Glutamatergic neuron (in vitro differentiated cells): ENCODE measurements around the gene DDX19B. TPM values are rescaled to one million over a fixed set of nuclear protein-coding genes. Genes with fewer than 3 reads are reported as not detected.

Source experiments
- DNase-seq: peaks from one replicate; pipeline ENCODE4 v3.0.0; 2022
- H3K27ac Mint-ChIP-seq: one replicate; pipeline ENCODE4 v1.8.0; 2020; ENCODE audit warnings: mild to moderate bottlenecking, mixed read lengths, inconsistent platforms; ENCODE audit not compliant: unreplicated experiment
- H3K27me3 Mint-ChIP-seq: one replicate; pipeline ENCODE4 v1.8.0; 2020; ENCODE audit warnings: mild to moderate bottlenecking, moderate library complexity, mixed read lengths, inconsistent platforms; ENCODE audit not compliant: unreplicated experiment
- H3K36me3 Mint-ChIP-seq: one replicate; pipeline ENCODE4 v1.8.0; 2020; ENCODE audit warnings: mild to moderate bottlenecking, mixed read lengths, inconsistent platforms; ENCODE audit not compliant: unreplicated experiment
- H3K4me1 Mint-ChIP-seq: one replicate; pipeline ENCODE4 v1.8.0; 2020; ENCODE audit warnings: mild to moderate bottlenecking, low read depth, mixed read lengths, inconsistent platforms; ENCODE audit not compliant: unreplicated experiment
- H3K4me3 Mint-ChIP-seq: one replicate; pipeline ENCODE4 v1.8.0; 2020; ENCODE audit warnings: mild to moderate bottlenecking, mixed read lengths, inconsistent platforms; ENCODE audit not compliant: unreplicated experiment
- H3K9me3 Mint-ChIP-seq: one replicate; pipeline ENCODE4 v1.8.0; 2020; ENCODE audit warnings: mild to moderate bottlenecking, moderate library complexity, mixed read lengths, inconsistent platforms; ENCODE audit not compliant: unreplicated experiment
- total RNA-seq: library from RNA; stranded (reverse); fragmentation: NEBNext Ultra II Directional; extraction: Animal tissue kit (Norgen Biotek cat#: 25700); gene quantifications from one replicate; pipeline ENCODE4 v1.2.1, GENCODE V29; 2021; ENCODE audit not compliant: unreplicated experiment
- TF ChIP-seq, protein P1 (sequence below): fragments of 200-600 bp; sonication (generic); IDR thresholded peaks from one replicate; pipeline ENCODE4 v1.5.0; 2021; ENCODE audit not compliant: partially characterized antibody, unreplicated experiment

Gene DDX19B
- total RNA-seq, 1 donor from 2014 or later: 50.4 TPM

- peaks cover 16% of the 10 kb centered on the region for H3K27me3 Mint-ChIP-seq
- peak overlapping the region; percentile 92 for H3K4me3 Mint-ChIP-seq
- no peak for DNase-seq
- H3K27ac Mint-ChIP-seq: peak overlapping the region; percentile 15
- peaks cover 27% of the 10 kb centered on the region for H3K9me3 Mint-ChIP-seq
- TF ChIP-seq, protein P1, sequence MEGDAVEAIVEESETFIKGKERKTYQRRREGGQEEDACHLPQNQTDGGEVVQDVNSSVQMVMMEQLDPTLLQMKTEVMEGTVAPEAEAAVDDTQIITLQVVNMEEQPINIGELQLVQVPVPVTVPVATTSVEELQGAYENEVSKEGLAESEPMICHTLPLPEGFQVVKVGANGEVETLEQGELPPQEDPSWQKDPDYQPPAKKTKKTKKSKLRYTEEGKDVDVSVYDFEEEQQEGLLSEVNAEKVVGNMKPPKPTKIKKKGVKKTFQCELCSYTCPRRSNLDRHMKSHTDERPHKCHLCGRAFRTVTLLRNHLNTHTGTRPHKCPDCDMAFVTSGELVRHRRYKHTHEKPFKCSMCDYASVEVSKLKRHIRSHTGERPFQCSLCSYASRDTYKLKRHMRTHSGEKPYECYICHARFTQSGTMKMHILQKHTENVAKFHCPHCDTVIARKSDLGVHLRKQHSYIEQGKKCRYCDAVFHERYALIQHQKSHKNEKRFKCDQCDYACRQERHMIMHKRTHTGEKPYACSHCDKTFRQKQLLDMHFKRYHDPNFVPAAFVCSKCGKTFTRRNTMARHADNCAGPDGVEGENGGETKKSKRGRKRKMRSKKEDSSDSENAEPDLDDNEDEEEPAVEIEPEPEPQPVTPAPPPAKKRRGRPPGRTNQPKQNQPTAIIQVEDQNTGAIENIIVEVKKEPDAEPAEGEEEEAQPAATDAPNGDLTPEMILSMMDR: no peak
- H3K4me1 Mint-ChIP-seq: peaks cover 20% of the 10 kb centered on the region
- H3K36me3 Mint-ChIP-seq: peaks cover 3% of the 10 kb centered on the region
Observed at GRCh38 chr16:70378869-70379493, 80.0 kb downstream of the DDX19B start.

DNA sequence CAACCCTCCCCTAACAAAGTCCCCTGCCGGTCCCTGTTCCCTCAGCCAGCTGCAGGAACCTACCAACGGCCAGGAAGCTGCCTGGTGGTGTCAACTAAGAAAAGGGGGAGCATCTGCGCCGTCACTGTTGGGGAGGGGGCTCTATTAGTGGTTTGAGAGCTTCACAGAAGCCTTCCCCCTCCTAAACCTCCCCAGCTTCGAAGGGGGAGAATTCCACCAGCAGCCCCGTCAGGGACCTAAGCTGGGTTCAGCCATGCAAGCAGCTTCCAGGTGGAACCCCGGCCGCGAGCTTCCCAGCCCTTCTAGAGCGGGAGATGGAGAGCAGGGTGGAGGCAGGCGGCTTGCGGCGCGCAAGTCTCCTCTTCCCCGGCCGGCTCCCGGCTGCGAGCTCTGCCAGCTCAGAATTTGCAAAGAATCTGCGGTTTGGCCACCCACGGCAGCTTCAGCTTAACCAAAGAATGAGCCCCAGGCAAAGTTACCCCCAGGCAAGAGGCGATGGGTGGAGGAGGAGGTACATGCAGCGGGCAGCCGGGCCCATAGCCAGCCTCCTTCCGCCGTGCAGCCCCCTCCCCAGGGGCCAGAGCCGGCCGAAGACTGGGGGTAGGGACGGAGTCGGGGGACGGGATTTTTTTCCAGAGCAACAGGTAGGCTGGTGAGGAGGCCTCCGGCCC, 81.4 kb downstream of the DDX19B start:
- Mint-ChIP-seq H3K36me3 (peaks cover 5% of the 10 kb centered on the region), H3K27ac (peak overlapping the region; percentile 91), H3K4me3 (peak overlapping the region; percentile 92), H3K27me3 (peaks cover 13% of the 10 kb centered on the region), H3K4me1 (peaks cover 18% of the 10 kb centered on the region), H3K9me3 (peaks cover 28% of the 10 kb centered on the region)
- TF ChIP-seq, protein P1: no peak
- peak; percentile 65 for DNase-seq

DNA sequence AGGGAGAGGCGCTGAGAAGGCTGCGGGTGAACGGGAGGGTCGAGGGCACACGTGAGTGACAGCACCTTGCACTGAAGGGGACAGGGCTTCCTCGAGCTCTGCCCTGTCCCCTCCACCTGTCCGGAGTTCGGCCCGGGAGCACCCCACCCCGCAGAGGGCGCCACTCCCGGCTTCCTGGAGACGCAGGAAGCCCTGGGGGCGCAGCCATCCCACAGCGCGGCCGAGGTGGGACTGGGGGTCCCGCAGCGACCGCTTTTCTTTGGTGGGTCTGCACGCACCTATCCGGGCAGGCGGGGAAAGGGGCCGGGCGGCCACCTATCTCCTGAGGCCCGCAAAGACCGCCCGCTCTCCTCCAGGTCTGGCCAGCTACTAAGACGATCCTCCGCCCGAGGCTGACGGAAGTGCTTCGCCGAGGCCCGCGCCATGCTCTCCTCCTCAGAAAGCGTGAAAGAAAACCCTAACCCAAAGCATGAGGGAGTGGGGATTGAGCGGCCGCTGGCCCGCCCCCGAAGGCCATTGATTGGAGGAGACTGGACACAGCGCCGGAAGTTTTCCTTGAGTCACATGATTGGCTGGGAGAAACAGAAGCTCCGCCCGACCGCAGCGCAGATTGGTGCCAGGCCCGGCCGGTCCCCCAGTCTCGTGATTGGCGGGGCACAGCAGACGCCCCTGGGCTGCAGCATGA, 82.1 kb downstream of the DDX19B start:
- Mint-ChIP-seq H3K36me3 (peaks cover 5% of the 10 kb centered on the region), H3K27me3 (peaks cover 11% of the 10 kb centered on the region), H3K4me1 (peaks cover 14% of the 10 kb centered on the region), H3K27ac (peak overlapping the region; percentile 94), H3K9me3 (peaks cover 27% of the 10 kb centered on the region), H3K4me3 (peak overlapping the region; percentile 96)
- peak; percentile 95 for DNase-seq
- TF ChIP-seq, protein P1: no peak

DNA sequence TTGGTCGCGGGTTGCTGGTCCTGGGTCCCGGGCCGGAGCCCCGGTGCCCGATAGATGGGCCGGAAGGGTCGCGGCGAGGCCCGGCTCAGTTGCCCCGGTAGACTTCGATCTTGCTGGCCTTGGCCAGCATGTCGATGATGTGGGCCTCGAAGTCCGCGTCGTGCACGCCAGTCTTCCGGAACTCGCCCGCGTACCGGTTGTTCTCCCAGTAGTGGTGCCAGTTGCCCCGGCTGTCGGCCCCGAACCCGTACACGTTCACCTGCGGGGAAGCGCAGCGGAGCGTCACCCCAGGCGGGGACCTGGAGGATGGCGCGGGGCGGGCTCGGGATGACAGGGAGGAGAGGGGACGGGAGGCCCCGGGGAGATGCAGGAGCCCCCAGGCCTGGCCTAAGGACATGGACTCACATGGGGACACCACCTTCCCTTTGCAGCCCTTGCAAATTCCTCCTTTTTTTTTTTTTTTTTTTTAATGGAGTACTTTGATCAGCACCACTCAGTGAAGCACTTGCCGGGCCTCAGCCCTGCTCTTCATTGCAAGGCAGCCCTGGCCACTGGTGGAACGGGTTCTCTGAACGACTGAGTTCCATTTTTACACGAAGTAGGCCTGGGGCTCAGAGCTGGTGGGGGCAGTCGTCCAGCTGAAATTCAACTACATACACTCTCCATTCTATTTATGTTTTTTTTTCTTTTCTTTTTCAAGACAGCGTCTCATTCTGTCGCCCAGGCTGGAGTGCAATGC, 82.8 kb downstream of the DDX19B start:
- Mint-ChIP-seq H3K4me1 (peaks cover 10% of the 10 kb centered on the region), H3K27me3 (peaks cover 8% of the 10 kb centered on the region), H3K4me3 (peak overlapping the region; percentile 96), H3K27ac (peak overlapping the region; percentile 48), H3K36me3 (peaks cover 5% of the 10 kb centered on the region), H3K9me3 (peaks cover 23% of the 10 kb centered on the region)
- TF ChIP-seq, protein P1: no peak
- DNase-seq: no peak
